AG08395 (cell line): ENCODE measurements around the gene KRTAP21-1.
"Not testable (repeated sequence)": the region's sequence is repeated elsewhere in the genome, so short reads cannot be mapped to it uniquely, and the experiment has no call there.

Experiments used
- DNase-seq: peaks from one replicate; pipeline ENCODE4 v3.0.0; 2012; ENCODE audit warnings: mixed read lengths, low spot score

Gene KRTAP21-1

GRCh38 chr21:30755328-30755727 lies at the start of gene KRTAP21-1:
Gene KRTAP21-1, minus strand, starts transcription at chr21:30755428. Its CDS starts 50 bp downstream, at chr21:30755378.
- DNase-seq = not testable (repeated sequence)

GRCh38 chr21:30800605-30801004 lies 45.4 kb upstream of the KRTAP21-1 start:
- DNase-seq = no peak

- DNase-seq = no peak
Measured at GRCh38 chr21:30793581-30794314, 38.5 kb upstream of the KRTAP21-1 start.

- DNase-seq = no peak
Measured at GRCh38 chr21:30779249-30779648, 24.0 kb upstream of the KRTAP21-1 start.

GRCh38 chr21:30769724-30770431 lies 14.7 kb upstream of the KRTAP21-1 start:
- DNase-seq = no peak

GRCh38 chr21:30760776-30761175 lies 5.5 kb upstream of the KRTAP21-1 start:
- no peak for DNase-seq

- DNase-seq = no peak
Measured at GRCh38 chr21:30758306-30758705, 3.1 kb upstream of the KRTAP21-1 start.

- DNase-seq = no peak
Measured at GRCh38 chr21:30747159-30747558, 8.1 kb downstream of the KRTAP21-1 start, which contains the start of gene KRTAP21-2. Gene KRTAP21-2, minus strand, starts transcription at chr21:30747259. Its CDS starts 57 bp downstream, at chr21:30747202.

GRCh38 chr21:30740462-30740861 lies 14.8 kb downstream of the KRTAP21-1 start:
- no peak for DNase-seq

- DNase-seq = no peak
Measured at GRCh38 chr21:30733026-30733425, 22.2 kb downstream of the KRTAP21-1 start.

GRCh38 chr21:30726726-30727125 lies 28.5 kb downstream of the KRTAP21-1 start:
- no peak for DNase-seq

- DNase-seq = no peak
Measured at GRCh38 chr21:30719401-30719800, 35.8 kb downstream of the KRTAP21-1 start.

GRCh38 chr21:30718239-30718909 lies 36.9 kb downstream of the KRTAP21-1 start, which contains the start of gene KRTAP21-3:
Gene KRTAP21-3, minus strand, starts transcription at chr21:30718777. Its CDS starts 18 bp downstream, at chr21:30718759.
- no peak for DNase-seq

- no peak for DNase-seq
Measured at GRCh38 chr21:30717105-30717504, 38.1 kb downstream of the KRTAP21-1 start.

GRCh38 chr21:30714946-30715345 lies 40.3 kb downstream of the KRTAP21-1 start:
- no peak for DNase-seq

GRCh38 chr21:30714456-30714855 lies 40.8 kb downstream of the KRTAP21-1 start:
- DNase-seq = no peak

- no peak for DNase-seq
Measured at GRCh38 chr21:30713766-30714165, 41.5 kb downstream of the KRTAP21-1 start.

GRCh38 chr21:30710499-30710898 lies 44.7 kb downstream of the KRTAP21-1 start:
- no peak for DNase-seq

GRCh38 chr21:30707409-30707808 lies 47.8 kb downstream of the KRTAP21-1 start:
- DNase-seq = no peak
